ENCODE data around the gene KCNK18. TPM values are rescaled to one million over a fixed set of nuclear protein-coding genes. Genes with fewer than 3 reads are reported as not detected.
"Not testable (repeated sequence)": the region's sequence is repeated elsewhere in the genome, so short reads cannot be mapped to it uniquely, and the experiment has no call there.

KCNK18 gene
- total RNA-seq, 1 donor from 2014 or later = not detected

- Histone ChIP-seq H3K4me2 (no peak overlapping the region), H3K9me3 (ENCODE audit: low read depth) (no peaks in the 10 kb centered on the region), H3K4me3 (no peak overlapping the region), H3K9ac (no peak overlapping the region), H3K27ac (no peak overlapping the region), H3F3A (ENCODE audit: low read depth) (no peaks in the 10 kb centered on the region), H3K79me2 (ENCODE audit: low read depth) (no peaks in the 10 kb centered on the region), H2AFZ (replicated peaks) (no peak overlapping the region), H3K36me3 (no peaks in the 10 kb centered on the region), H3K4me1 (no peaks in the 10 kb centered on the region), H3K27me3 (peaks cover 18% of the 10 kb centered on the region), H4K20me1 (ENCODE audit: low read depth) (no peaks in the 10 kb centered on the region)
- H3K27me3 Mint-ChIP-seq (ENCODE audit: insufficient read depth, low read depth) = peaks cover 5% of the 10 kb centered on the region
- no peak overlapping the region for H3K27ac Mint-ChIP-seq
- no peak for DNase-seq (ENCODE audit: low spot score)
- TF ChIP-seq EZH2phosphoT487 (IDR thresholded peaks at IDR 0.05) = no peak
- H3K36me3 Mint-ChIP-seq = no peaks in the 10 kb centered on the region
- H3K4me3 Mint-ChIP-seq = no peak overlapping the region
- H3K4me1 Mint-ChIP-seq = no peaks in the 10 kb centered on the region
- H3K9me3 Mint-ChIP-seq = peaks cover 4% of the 10 kb centered on the region
Measured at GRCh38 chr10:117184296-117184695, 13.0 kb upstream of the KCNK18 start.

- Histone ChIP-seq H4K20me1 (ENCODE audit: low read depth) (no peaks in the 10 kb centered on the region), H3K9ac (no peak overlapping the region), H3K27me3 (peaks cover 12% of the 10 kb centered on the region), H3K9me3 (ENCODE audit: low read depth) (no peaks in the 10 kb centered on the region), H3K36me3 (no peaks in the 10 kb centered on the region), H3K79me2 (ENCODE audit: low read depth) (no peaks in the 10 kb centered on the region), H3K4me1 (no peaks in the 10 kb centered on the region), H3F3A (ENCODE audit: low read depth) (no peaks in the 10 kb centered on the region), H2AFZ (replicated peaks) (no peak overlapping the region), H3K4me2 (no peak overlapping the region), H3K4me3 (no peak overlapping the region), H3K27ac (no peak overlapping the region)
- Mint-ChIP-seq H3K36me3 (no peaks in the 10 kb centered on the region), H3K4me1 (no peaks in the 10 kb centered on the region), H3K27me3 (ENCODE audit: insufficient read depth, low read depth) (peaks cover 5% of the 10 kb centered on the region), H3K9me3 (peaks cover 4% of the 10 kb centered on the region), H3K4me3 (no peak overlapping the region), H3K27ac (no peak overlapping the region)
- TF ChIP-seq EZH2 (IDR thresholded peaks at IDR 0.05) = no peak
- no peak for TF ChIP-seq EZH2phosphoT487 (IDR thresholded peaks at IDR 0.05)
- no peak for TF ChIP-seq CTCF (IDR thresholded peaks at IDR 0.05)
- DNase-seq (ENCODE audit: low spot score) = no peak
Measured at GRCh38 chr10:117184821-117185220, 12.5 kb upstream of the KCNK18 start.

- not testable (repeated sequence) for H3K4me3 Mint-ChIP-seq; H3K27ac Mint-ChIP-seq; H2AFZ ChIP-seq (replicated peaks); H3K27me3 ChIP-seq; H3K9me3 Mint-ChIP-seq; H3K9ac ChIP-seq; H4K20me1 ChIP-seq (ENCODE audit: low read depth); H3F3A ChIP-seq (ENCODE audit: low read depth); H3K27me3 Mint-ChIP-seq (ENCODE audit: insufficient read depth, low read depth); H3K36me3 Mint-ChIP-seq; H3K79me2 ChIP-seq (ENCODE audit: low read depth); H3K9me3 ChIP-seq (ENCODE audit: low read depth); H3K36me3 ChIP-seq; H3K4me1 Mint-ChIP-seq; H3K4me2 ChIP-seq; H3K4me1 ChIP-seq; DNase-seq (ENCODE audit: low spot score); H3K27ac ChIP-seq; H3K4me3 ChIP-seq
Measured at GRCh38 chr10:117185817-117186216, 11.5 kb upstream of the KCNK18 start.

GRCh38 chr10:117186832-117187615 lies 10.3 kb upstream of the KCNK18 start:
- Mint-ChIP-seq H3K4me1 (no peaks in the 10 kb centered on the region), H3K4me3 (no peak overlapping the region), H3K27ac (no peak overlapping the region), H3K9me3 (peaks cover 4% of the 10 kb centered on the region), H3K27me3 (ENCODE audit: insufficient read depth, low read depth) (peaks cover 5% of the 10 kb centered on the region), H3K36me3 (no peaks in the 10 kb centered on the region)
- DNase-seq (ENCODE audit: low spot score) = no peak
- Histone ChIP-seq H3F3A (ENCODE audit: low read depth) (no peaks in the 10 kb centered on the region), H3K9ac (no peak overlapping the region), H3K4me3 (no peak overlapping the region), H3K4me2 (no peak overlapping the region), H2AFZ (replicated peaks) (peak overlapping the region; percentile 73), H3K27ac (no peak overlapping the region), H3K36me3 (no peaks in the 10 kb centered on the region), H4K20me1 (ENCODE audit: low read depth) (no peaks in the 10 kb centered on the region), H3K27me3 (no peaks in the 10 kb centered on the region), H3K4me1 (no peaks in the 10 kb centered on the region), H3K79me2 (ENCODE audit: low read depth) (no peaks in the 10 kb centered on the region), H3K9me3 (ENCODE audit: low read depth) (no peaks in the 10 kb centered on the region)
- TF ChIP-seq EZH2 (IDR thresholded peaks at IDR 0.05) (no peak), EZH2phosphoT487 (IDR thresholded peaks at IDR 0.05) (no peak), CTCF (IDR thresholded peaks at IDR 0.05) (no peak)

Data from neural progenitor cell (in vitro differentiated cells).